Measurements from ENCODE around the gene PVALEF. TPM values are rescaled to one million over a fixed set of nuclear protein-coding genes. Genes with fewer than 3 reads are reported as not detected.
A peak's percentile ranks its signal among the peaks of the same experiment; 100 is the strongest.

Gene PVALEF
- total and polyA plus RNA-seq, 8 donors, result 0.11 to 0.74 (median 0.25) TPM; not detected in 2

- intact Hi-C loops (cut with DNase I), result no loop called here
- no peak for DNase-seq
- peak overlapping the region in 1 of 2 donors; percentile 44 for H3K4me3 ChIP-seq
- H3K27ac ChIP-seq, result peak overlapping the region; percentile 59 to 65
- H3K27me3 ChIP-seq, result no peaks in the 10 kb centered on the region
- no peaks in the 10 kb centered on the region for H3K4me1 ChIP-seq
- no peak for TF ChIP-seq CTCF (IDR thresholded peaks at IDR 0.05)
- no peaks in the 10 kb centered on the region for H3K9me3 ChIP-seq
- ATAC-seq, result peak; percentile 35
- peaks cover 0 to 9% of the 10 kb centered on the region in 2 donors for H3K36me3 ChIP-seq
These were observed 33.1 kb upstream of the PVALEF start for GRCh38 chr17:81132197-81132540.

GRCh38 chr17:81132770-81133723, 32.3 kb upstream of the PVALEF start:
- H3K27me3 ChIP-seq, result no peaks in the 10 kb centered on the region
- peaks cover 0 to 3% of the 10 kb centered on the region in 2 donors for H3K36me3 ChIP-seq
- TF ChIP-seq CTCF (IDR thresholded peaks at IDR 0.05), result no peak
- ATAC-seq, result peak; percentile 29
- peak overlapping the region in 1 of 2 donors; percentile 44 for H3K4me3 ChIP-seq
- no peak for DNase-seq
- H3K4me1 ChIP-seq, result no peaks in the 10 kb centered on the region
- H3K27ac ChIP-seq, result peak overlapping the region; percentile 59 to 65
- intact Hi-C loops (cut with DNase I), result no loop called here
- no peaks in the 10 kb centered on the region for H3K9me3 ChIP-seq

GRCh38 chr17:81134064-81134781, 31.1 kb upstream of the PVALEF start:
- Histone ChIP-seq H3K4me3 (no peak overlapping the region), H3K9me3 (no peaks in the 10 kb centered on the region), H3K4me1 (no peaks in the 10 kb centered on the region), H3K27ac (no peak overlapping the region), H3K36me3 (no peaks in the 10 kb centered on the region), H3K27me3 (no peaks in the 10 kb centered on the region)
- TF ChIP-seq CTCF (IDR thresholded peaks at IDR 0.05), result no peak
- intact Hi-C loops (cut with DNase I), result no loop called here
- ATAC-seq, result no peak
- no peak for DNase-seq

- Histone ChIP-seq H3K27ac (no peak overlapping the region), H3K27me3 (no peaks in the 10 kb centered on the region), H3K4me3 (no peak overlapping the region), H3K9me3 (no peaks in the 10 kb centered on the region), H3K36me3 (no peaks in the 10 kb centered on the region), H3K4me1 (no peaks in the 10 kb centered on the region)
- no peak for TF ChIP-seq CTCF (IDR thresholded peaks at IDR 0.05)
- DNase-seq (peak in 1 of 4 donors; percentile 39), ATAC-seq (no peak)
- intact Hi-C loops (cut with DNase I), result no loop called here
These were observed 29.6 kb upstream of the PVALEF start for GRCh38 chr17:81135505-81136278.

Measured in left lung (tissue), 10 donors.